NCI-H345 treated with DMSO at 0.1 percent for 48 hours (cell line): ENCODE measurements around the gene ZNF521.

Experiments
- DNase-seq: peaks from one replicate; lab custom pipeline; 2025; ENCODE audit not compliant: unreplicated experiment; lab: John Stamatoyannopoulos, UW

The ZNF521 gene

DNA sequence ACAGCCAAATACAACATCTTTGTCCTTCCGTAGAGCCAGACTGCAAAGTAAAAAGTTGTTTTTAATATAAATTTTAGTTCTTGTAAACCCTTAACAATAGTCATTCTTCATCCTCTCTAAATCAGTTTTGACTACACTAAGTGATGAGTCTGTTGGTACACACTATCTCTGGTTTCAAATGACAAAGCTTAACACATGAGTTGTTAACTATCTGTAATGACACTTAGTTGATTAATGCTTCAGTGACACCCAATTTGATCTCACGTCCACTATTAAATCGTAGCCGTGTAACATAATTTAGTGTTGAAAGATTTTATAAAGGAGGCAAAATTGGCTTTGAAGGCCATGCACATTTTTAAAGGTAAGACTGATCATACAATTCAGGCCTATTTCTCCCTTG is 181.6 kb downstream of the ZNF521 start:
- no peak for DNase-seq

DNA sequence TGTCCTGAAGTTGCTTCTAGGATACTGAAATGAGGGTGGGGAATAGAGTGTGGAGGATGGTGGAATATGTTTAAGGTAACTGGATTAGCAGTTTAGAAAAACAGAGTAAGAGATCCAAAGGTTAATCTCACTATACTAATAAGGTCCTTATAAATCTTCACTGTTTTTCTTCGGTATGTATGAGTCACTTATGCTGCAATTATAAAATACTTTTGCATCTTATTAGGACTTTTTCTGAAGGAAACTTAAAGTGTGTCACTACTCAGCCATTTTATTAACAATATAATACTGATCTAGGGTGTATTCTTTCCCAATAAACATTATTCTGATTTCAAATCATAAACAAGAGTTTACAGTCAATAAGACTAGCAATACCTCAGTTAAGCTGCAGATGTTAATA is 182.3 kb downstream of the ZNF521 start:
- no peak for DNase-seq

DNA sequence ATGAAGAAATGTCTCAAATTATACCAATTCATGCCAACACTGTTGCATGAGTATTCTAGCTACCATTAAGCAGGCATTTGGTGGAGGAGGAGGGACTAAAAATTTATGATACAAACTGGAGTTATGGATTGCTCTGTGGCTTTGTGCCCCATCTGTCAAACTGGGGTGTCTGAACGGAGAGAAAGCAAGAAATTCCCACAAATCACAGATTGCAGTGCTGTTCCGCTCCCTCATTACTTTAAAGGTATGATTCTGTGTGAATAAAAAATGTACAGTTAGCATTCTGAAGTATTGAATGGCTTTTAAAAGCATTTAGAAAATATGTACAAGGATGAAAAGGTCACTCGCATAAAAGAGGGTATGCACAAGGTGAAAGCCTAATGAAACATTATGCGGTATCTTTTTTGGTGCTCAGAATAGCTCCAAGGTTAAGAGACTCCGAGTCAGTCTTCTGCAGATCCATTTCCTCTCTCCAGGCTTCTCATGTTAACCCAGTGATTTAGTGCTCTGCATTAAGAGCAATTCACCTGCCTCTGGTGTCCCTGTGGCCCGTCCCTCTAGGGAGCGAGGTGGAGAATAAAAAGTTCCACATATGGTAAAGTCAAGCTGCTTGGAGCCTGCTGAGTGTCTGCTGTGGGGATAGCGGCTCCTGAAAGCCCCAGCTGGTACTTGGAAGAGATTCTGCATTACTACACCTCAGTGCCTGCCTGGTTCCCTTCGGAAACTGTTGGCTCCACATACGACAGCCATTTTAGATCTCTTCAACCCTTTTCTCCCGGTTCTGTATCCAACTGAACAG is 184.2 kb downstream of the ZNF521 start:
- DNase-seq, result no peak

DNA sequence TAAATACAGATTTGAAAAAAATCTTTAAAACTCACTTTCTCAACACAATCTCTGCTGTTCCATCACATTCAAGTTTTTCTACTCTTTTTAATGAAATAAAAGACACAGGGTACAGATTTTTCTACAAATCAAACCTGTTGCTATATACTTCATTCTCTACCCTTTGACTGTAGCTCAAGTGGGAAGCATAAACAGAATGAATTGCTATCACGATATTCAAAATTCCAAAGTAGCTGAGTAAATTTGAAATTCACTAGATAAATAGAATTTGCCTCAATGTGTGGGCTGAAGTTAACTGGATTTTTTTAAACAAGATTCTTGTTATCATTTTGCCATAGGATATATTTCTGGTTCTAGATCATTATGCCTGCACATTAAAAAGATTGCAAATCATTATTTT is 185.9 kb downstream of the ZNF521 start:
- no peak for DNase-seq

DNA sequence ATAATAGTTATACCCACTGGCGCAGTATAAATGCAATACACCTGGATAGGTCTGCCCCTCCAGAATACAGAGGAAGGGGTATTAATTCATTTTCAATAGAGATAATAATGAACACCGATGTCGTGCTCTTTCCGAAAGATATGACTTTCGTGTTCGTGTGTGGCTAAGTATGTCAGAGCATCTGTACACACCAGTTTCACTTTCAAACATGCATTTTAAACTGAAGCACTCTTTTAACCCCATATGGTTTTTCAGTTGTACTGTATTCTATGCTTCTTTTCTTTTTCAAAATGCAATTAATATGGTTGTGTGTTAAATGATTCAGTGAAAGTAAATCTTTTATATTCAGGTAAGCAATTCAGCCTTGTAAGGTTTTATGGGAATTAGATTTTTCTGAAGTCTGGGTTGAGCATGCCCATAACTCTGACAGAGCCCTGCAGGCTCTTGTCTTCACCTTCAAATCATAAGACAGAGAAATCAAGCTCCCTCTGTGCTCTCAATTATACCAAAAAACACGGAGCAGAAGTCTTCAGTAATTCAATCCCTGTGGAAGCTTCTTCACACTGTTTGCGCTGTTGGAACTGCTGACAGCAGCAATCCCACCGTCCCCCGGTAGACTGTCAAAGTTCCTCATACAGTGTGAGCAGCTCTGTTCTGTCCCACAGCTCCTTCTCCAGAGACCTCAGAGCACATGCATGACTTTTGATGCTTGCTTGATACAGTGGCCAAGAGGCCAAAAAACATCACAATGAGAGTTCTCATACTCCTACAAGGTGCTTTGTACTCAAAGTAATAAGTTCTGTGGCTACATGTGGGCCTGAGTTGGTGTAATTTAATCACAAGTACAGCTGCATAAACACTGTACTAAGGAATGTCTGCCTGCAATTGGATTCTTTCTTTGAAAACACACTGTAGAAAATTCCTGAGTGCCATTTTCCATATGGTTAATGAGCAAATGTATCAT is 186.8 kb downstream of the ZNF521 start:
- no peak for DNase-seq

DNA sequence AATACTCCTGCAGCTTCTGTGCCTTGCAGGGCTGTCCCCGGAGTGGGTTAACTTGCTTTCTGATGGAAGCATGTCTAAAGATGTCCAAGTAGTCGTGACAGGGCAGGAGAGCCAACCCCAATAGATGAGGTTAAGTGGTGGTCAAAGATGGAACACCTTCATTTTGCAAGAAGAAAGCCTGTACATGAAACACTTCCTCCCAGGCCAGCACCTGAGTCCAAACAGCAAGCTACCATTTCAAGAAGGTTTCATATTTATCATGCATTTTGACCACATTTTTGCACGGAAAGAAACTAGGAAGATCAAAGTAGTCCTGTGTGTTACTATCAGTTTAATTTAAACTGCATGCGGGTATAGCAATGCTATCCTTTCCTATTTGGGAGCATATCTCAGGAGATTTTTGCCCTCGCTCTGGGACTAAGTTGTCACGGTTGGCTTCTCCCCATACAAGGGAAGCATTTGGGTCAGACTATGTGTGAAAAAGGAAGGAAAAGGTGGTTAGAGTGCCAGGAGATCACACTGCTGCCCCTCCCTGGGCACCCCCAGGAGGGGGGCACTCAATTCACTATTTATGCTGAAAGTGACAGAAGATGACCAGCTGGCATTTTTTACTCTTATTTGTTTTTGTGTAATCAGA is 187.6 kb downstream of the ZNF521 start:
- no peak for DNase-seq

DNA sequence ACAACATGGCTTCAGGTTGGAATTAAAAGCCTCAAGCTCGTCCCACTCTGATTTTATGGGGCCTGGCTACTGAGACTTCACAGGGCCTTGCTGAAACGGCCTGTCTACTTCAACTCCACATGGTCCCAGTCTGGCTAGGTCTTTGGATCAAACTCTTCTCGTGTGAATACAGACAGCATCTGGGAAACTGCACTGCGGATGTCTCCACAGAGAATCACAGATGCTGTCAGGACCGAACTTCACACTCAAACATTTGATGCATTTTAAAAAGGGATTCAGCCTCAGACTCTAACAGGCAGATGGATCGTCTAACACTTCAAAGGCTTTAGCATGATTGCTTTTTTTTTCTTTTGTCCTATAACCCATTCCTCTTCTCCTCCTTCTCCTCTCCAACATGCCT is 198.5 kb downstream of the ZNF521 start:
- DNase-seq, result no peak

DNA sequence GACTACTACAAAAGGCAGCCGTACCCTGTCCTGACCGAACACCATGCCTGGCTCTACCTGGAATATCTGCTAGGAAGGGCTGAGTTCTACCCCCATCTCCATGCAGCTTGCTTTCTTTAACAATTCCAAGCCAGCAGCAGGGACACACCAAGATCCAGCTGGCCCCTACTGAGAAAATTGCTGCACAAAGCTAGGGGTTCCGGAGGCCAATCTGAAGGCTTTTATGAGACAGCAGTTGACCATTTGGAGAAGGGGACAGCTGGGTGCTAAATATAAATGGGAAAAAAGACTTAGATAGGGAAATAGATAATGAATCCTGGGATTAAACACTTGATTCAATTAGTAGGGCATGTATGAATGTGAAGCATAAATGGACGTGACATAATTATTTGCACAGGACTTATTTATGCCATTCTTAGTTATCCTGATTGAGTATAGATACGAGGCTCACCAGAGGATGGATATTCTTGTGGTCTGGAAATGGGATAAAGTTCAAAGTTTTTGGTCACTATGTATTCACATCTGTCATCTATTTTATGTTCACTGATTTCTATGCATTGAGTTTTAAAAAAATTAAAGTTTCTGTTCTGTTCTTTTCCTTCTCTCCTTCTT is 204.0 kb downstream of the ZNF521 start:
- DNase-seq, result no peak

DNA sequence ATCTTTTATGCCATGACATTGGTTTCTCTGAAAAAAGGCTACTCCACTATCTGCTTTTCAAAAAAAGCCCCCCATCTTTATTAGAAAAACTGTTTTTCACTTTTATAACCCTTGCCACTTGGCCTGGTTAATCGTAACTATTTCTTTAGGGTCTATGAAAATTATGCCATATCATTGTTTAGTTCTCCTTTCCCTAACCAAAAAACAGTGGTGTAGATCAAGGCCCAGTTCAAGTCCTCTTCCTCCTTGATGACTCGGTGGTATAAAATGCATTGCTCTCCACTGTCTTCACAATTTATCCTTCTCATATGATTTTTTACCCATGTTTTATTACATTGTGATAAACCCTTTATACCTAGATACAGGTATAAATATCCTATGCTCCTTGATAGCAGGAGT is 205.5 kb downstream of the ZNF521 start:
- DNase-seq, result no peak

DNA sequence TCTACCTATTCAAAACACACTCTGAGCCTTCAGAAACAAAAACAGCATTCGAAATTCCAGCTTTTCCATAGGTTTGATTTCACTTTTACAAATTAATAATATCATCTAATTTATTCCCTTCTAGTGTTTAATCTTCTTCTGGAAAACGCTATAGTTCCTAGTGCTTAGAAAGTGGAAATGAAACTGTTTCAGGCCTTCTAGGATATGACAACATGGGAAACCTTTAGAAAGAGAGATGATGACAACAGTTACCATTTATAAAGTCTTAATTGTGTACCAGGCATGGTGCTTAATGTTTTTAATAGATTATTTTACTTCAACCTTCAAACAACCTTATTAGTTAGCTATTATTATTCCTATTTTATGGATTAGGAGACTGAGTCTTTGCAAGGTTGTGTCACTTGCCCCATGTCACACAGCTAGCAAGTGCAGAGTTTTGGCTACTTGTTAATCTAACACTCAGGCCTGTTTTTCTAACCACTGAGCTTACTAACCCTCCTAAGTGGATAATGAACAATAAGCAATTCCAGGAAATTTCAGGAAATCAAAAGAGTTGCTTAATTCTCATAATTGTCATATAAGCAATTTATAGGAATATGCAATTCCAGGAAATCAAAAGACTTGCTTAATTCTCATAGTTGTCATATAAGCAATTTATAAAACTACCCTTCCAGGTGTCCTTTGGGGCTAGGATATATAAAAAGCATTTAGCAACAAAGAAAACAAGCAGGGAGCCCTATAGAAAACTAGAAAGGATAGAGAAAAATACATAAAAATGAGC is 206.0 kb downstream of the ZNF521 start:
- no peak for DNase-seq

DNA sequence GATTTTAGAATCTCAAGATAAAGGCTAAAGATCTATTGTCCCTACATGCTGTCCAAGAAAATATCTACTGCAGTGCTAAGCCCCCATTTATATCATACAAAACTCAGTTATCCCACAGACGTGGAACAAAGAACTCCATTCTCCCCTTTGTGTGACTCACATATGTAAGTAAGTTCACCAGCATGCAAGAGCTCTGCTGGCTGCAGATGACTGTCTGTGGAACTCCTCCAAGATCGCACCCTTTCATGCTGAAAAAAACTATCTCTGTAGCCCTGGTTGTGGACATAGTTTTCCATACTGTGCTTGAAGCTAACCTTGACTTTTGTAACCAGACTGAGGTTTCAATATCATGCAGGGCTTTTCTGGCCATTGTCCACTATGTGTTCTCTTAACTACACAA is 207.1 kb downstream of the ZNF521 start:
- DNase-seq, result no peak

DNA sequence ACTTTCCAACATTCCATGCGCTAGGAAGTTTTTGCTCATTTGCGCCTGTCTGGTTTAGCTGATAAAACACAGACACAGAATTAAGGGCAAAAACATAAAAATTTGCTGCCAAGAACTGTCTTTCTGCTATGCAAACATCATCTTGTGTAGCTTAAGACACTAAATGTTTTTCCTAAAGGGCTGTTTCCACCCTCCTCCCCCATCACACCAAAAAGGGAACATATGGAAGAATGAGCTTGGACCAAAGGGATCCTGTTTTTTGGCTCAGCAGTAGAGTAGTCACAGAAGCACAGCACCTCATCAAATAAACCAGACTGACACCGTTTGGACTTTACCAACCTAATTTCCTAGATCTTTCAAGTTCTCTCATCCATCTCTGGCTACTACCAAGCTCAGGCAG is 210.1 kb downstream of the ZNF521 start:
- DNase-seq, result no peak

DNA sequence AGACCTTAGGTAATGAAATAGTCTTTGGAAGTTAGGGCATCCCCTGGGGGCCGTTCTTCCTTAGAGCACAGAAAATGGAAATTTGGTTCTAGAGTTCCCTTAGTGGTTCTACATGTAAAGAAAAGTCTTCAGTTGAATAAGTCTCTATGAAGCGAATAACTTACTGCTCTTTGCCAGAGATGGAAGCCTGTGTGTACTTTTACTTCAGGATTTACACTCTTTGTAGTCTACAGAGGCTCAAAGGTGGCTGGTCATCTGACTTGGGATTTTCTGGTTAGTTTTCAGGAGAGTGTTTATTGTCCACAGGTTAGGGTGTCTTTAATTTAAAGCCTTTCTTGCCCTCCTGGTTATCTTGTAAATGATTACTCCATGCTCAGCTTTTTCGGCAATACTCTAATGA is 210.6 kb downstream of the ZNF521 start:
- no peak for DNase-seq

DNA sequence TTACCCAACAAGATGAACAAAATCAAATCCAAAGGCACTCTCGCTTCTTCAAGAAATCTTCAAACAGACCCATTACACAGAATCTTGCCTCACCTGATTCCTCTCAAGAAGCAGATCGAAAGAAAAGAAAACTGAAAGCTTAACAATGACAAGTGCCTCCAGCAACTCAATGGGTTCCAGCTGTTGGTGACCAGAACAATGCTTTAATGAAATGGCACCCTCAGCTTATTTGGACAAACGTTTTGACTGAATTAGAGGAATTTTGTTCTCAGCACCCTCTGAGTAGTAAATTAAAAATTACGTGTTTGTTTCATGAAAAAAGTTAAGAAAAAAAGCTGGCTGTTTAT is 211.0 kb downstream of the ZNF521 start:
- DNase-seq, result no peak

DNA sequence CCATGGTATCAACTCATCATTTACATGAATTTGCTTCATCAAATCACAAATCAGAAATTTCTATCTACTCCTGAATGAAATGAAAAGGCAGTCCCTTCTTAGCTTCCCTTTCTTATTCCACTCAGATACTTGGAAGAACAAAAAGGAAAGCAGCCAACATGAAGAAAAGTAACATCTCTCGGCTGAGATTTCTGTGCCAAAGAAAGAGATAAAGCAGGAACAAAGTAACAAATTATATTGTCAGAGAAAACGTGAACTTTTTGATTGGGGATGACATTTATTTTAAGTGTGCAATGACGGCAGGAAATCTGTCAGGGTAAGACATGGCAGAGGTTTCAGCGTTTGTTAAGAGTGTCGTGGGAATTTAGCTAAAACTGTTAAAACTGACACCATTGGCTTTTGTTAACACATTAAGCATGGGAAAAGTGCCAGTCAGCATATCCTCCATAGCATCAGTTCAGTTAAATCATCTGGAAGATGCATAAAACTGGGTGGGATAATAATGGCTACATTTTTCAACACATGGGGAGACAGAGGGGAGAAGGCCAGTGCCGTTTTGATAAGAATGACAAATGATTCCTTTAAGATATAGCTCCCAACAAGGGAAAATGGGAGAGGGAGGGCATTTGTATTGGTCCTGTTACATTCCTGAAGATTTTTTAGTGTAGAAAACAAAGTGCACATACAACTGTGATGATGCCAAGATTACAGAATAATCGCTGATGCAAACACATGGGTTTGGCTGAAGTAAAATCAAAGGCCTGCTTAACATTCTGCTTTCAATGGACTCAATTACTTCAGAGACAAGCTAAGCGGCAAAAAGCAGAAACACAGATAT is 211.6 kb downstream of the ZNF521 start:
- no peak for DNase-seq

DNA sequence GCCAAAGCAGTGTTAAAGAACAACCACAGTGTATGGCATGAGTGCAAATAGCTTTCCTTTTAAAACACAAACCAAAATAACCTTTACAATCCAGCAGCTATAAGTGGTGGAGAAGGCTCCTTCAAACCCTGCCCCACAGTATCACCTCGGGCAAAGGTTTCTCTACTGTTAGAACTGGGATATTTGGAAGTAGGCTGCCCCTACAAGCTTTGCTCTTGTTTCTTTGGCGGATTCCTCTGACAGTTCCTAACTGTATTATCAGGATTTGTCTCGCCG is 214.8 kb downstream of the ZNF521 start:
- DNase-seq, result no peak

DNA sequence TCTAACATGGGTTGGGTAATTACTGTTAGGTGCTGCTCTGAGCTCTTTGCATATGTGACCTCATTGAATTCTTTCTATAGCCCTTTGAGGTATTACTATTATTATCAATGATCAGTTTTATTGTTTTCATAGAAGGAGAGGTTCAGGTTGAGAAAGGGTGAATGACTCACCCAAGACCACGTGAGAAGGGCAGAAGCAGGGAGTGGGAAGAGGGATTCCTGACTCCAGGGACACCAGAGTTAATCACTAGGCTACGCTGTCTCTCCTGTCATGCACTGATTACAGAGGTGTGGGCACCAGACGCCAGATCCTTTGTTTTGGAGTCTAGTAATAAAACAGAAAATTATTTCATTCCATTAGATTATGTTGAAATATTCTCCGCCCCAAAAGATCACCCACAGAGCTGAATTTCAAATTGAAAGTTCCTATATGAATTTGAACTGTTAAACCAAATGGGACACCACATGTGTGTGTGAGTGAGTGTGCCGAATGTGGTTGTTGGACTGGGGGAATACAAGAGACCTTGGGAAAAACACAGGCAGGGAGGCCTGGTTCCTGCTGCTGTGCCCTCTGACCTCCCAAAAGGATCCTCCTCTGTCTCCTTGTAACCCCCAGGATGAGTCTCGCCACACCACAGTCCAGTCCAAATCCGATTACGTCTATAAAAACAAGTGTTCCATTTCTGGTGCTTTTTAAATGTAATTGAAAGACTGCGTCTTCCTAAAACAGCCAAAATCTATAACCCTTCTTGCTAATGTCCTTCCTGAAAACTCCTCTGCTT is 215.4 kb downstream of the ZNF521 start:
- no peak for DNase-seq

DNA sequence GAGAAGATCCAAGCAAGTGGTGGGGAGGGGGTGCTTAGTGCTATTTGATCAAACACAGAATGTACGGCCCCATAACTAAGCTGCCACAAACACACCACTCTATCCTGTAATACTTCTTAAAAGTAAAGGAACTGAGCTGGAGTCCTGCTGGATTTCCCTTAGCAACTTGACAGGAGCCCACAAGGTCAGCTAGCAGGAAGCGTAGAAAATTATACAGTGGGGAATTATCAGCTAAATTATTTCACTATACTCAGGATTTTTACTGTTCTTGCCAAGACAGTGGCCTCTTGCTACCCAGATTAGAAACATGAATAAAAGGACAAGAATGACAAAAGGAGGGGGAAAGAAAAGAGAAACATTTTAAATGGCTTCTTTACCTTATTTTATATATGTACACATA is 217.1 kb downstream of the ZNF521 start:
- DNase-seq, result no peak

DNA sequence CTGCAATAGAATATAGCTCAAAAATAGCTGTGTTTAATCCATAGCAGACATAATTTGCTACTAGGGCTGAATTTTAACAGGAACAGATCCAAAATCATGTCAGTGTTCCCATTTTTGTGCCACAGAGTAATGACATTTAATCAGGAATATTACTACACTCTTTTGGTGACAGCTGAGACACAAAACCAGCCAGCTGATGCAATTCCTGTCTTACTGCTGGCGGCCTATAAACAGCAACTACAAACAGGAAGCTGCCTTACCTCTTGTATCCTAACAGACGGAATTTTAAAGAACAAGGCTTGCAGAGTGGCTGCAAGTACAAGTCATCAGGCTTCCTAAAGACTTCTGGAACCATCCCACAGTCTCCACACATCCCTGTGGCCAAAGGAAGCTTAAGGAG is 218.1 kb downstream of the ZNF521 start:
- no peak for DNase-seq
